HepG2 (cell line): ENCODE data around the gene ZBED1.

Source experiments
- ARNT ChIP-seq: fragments of 450-650 bp; IDR thresholded peaks from 2 replicates; pipeline ENCODE4 v1.6.1; 2017
- FOXJ3 ChIP-seq: sonication (generic); formaldehyde crosslinking; IDR thresholded peaks from 2 replicates; pipeline ENCODE4 v1.4.0; 2020; ENCODE audit warnings: missing genetic modification reagents, mild to moderate bottlenecking, borderline replicate concordance
- HOXA7 ChIP-seq: sonication (generic); formaldehyde crosslinking; IDR thresholded peaks from 2 replicates; pipeline ENCODE4 v1.8.1; 2022; ENCODE audit warnings: mild to moderate bottlenecking, missing genetic modification reagents, moderate library complexity
- NFATC3 ChIP-seq: sonication (generic); formaldehyde crosslinking; IDR thresholded peaks from 2 replicates; pipeline ENCODE4 v1.5.1; 2020; ENCODE audit warnings: mild to moderate bottlenecking, missing genetic modification reagents
- POLR2A ChIP-seq, 2 experiments: IDR thresholded peaks; 2 replicates each; pipeline ENCODE4 v1.6.1; 2011; ENCODE audit warnings: low read depth in 2 of 2, low read length in 2 of 2, mild to moderate bottlenecking in 1 of 2, moderate library complexity in 1 of 2; ENCODE audit not compliant: insufficient read depth in 1 of 2
- ZNF232 ChIP-seq: sonication (generic); formaldehyde crosslinking; IDR thresholded peaks from 2 replicates; pipeline ENCODE4 v1.4.0; 2020; ENCODE audit warnings: missing genetic modification reagents, borderline replicate concordance
- ZNF501 ChIP-seq: sonication (generic); formaldehyde crosslinking; IDR thresholded peaks from 2 replicates; pipeline ENCODE4 v1.5.1; 2020; ENCODE audit warnings: mild to moderate bottlenecking, moderate library complexity, missing genetic modification reagents
- TF ChIP-seq, protein P1 (sequence below): sonication (generic); formaldehyde crosslinking; IDR thresholded peaks from 2 replicates; pipeline ENCODE4 v1.5.0; 2020; ENCODE audit warnings: mild to moderate bottlenecking, missing genetic modification reagents, moderate library complexity
- TF ChIP-seq, protein P2 (sequence below): sonication (generic); formaldehyde crosslinking; IDR thresholded peaks from 2 replicates; pipeline ENCODE4 v1.8.1; 2023; ENCODE audit warnings: missing genetic modification reagents, inconsistent platforms, borderline replicate concordance
- TF ChIP-seq, protein P3 (sequence below): sonication (generic); formaldehyde crosslinking; IDR thresholded peaks from 2 replicates; pipeline ENCODE4 v1.5.1; 2020; ENCODE audit warnings: missing genetic modification reagents, mild to moderate bottlenecking, borderline replicate concordance

DNA sequence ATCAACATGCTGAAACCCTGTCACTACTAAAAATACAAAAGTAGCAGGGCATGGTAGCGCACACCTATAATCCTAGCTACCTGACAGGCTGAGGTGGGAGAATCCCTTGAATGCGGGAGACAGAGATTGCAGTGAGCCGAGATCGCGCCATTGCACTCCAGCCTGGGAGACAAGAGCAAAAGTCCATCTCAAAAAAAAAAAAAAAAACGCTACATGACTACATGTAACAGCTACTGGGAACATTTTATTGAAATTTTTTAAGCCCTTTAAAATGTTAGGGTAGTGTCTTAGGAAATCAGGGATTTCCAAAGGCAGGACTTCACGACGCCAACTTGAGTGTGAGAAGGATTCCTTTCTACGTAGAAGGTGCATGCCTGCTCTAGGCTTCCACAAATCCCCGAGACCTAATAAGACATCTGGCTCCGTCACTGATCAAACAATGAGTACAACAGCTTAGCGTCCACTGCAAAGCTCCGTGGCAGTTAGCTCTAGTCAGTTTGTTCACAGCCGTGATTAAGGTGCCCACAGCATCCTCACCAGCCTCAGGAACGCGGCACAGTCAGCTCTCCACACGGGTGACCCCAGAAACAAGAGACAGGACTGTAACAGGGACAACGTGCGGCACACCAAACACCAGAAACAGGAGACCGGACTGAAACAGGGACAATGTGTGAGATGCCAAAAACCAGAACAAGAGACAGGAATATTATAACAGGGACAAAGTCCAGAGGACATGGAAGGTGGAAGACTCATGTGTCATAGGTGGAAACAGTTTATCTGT lies 33.7 kb downstream of the ZBED1 start:
- TF ChIP-seq, protein P1, sequence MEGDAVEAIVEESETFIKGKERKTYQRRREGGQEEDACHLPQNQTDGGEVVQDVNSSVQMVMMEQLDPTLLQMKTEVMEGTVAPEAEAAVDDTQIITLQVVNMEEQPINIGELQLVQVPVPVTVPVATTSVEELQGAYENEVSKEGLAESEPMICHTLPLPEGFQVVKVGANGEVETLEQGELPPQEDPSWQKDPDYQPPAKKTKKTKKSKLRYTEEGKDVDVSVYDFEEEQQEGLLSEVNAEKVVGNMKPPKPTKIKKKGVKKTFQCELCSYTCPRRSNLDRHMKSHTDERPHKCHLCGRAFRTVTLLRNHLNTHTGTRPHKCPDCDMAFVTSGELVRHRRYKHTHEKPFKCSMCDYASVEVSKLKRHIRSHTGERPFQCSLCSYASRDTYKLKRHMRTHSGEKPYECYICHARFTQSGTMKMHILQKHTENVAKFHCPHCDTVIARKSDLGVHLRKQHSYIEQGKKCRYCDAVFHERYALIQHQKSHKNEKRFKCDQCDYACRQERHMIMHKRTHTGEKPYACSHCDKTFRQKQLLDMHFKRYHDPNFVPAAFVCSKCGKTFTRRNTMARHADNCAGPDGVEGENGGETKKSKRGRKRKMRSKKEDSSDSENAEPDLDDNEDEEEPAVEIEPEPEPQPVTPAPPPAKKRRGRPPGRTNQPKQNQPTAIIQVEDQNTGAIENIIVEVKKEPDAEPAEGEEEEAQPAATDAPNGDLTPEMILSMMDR (CRISPR knock-in tag): no peak
- TF ChIP-seq ZNF501 (CRISPR knock-in tag) (no peak), POLR2A (IDR thresholded peaks at IDR 0.05; ENCODE audit: insufficient read depth in 1 of 2, low read depth in 2 of 2, low read length in 2 of 2) (no peak), ZNF232 (no peak), NFATC3 (CRISPR knock-in tag) (no peak), HOXA7 (CRISPR knock-in tag) (no peak), ARNT (no peak), FOXJ3 (CRISPR knock-in tag) (no peak)
- TF ChIP-seq, protein P2, sequence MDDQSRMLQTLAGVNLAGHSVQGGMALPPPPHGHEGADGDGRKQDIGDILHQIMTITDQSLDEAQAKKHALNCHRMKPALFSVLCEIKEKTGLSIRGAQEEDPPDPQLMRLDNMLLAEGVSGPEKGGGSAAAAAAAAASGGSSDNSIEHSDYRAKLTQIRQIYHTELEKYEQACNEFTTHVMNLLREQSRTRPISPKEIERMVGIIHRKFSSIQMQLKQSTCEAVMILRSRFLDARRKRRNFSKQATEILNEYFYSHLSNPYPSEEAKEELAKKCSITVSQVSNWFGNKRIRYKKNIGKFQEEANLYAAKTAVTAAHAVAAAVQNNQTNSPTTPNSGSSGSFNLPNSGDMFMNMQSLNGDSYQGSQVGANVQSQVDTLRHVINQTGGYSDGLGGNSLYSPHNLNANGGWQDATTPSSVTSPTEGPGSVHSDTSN (CRISPR knock-in tag): no peak
- TF ChIP-seq, protein P3, sequence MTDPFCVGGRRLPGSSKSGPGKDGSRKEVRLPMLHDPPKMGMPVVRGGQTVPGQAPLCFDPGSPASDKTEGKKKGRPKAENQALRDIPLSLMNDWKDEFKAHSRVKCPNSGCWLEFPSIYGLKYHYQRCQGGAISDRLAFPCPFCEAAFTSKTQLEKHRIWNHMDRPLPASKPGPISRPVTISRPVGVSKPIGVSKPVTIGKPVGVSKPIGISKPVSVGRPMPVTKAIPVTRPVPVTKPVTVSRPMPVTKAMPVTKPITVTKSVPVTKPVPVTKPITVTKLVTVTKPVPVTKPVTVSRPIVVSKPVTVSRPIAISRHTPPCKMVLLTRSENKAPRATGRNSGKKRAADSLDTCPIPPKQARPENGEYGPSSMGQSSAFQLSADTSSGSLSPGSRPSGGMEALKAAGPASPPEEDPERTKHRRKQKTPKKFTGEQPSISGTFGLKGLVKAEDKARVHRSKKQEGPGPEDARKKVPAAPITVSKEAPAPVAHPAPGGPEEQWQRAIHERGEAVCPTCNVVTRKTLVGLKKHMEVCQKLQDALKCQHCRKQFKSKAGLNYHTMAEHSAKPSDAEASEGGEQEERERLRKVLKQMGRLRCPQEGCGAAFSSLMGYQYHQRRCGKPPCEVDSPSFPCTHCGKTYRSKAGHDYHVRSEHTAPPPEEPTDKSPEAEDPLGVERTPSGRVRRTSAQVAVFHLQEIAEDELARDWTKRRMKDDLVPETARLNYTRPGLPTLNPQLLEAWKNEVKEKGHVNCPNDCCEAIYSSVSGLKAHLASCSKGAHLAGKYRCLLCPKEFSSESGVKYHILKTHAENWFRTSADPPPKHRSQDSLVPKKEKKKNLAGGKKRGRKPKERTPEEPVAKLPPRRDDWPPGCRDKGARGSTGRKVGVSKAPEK (CRISPR knock-in tag): no peak
